Lower lobe of right lung (tissue), 2 donors: ENCODE data around the gene CYP3A4. TPM values are rescaled to one million over a fixed set of nuclear protein-coding genes. Genes with fewer than 3 reads are reported as not detected.
"Not testable (repeated sequence)": the region's sequence is repeated elsewhere in the genome, so short reads cannot be mapped to it uniquely, and the experiment has no call there.

Experiments
- ATAC-seq, 2 donors: fragments of 200-7000 bp; cut with Tn5 transposase; one replicate each; pipeline ENCODE4 v1.9.1; 2020 to 2022; ENCODE audit warnings: mild to moderate bottlenecking in 2 of 2, moderate library complexity in 2 of 2
- DNase-seq: peaks from one replicate; pipeline ENCODE4 v3.0.0-alpha.2; 2020
- H3K27ac ChIP-seq: fragments of 200-600 bp; one replicate; pipeline ENCODE4 v1.8.0; 2022
- H3K27me3 ChIP-seq: fragments of 200-600 bp; one replicate; pipeline ENCODE4 v1.8.0; 2022; ENCODE audit warnings: low read depth
- H3K36me3 ChIP-seq: fragments of 200-600 bp; one replicate; pipeline ENCODE4 v1.8.0; 2022; ENCODE audit warnings: mild to moderate bottlenecking
- H3K4me1 ChIP-seq: fragments of 200-600 bp; one replicate; pipeline ENCODE4 v1.8.0; 2022
- H3K4me3 ChIP-seq: fragments of 200-600 bp; one replicate; pipeline ENCODE4 v1.8.0; 2022; ENCODE audit warnings: mild to moderate bottlenecking
- H3K9me3 ChIP-seq: fragments of 200-600 bp; one replicate; pipeline ENCODE4 v1.8.0; 2022
- CTCF ChIP-seq: fragments of 200-600 bp; IDR thresholded peaks from one replicate; pipeline ENCODE4 v1.8.0; 2022; ENCODE audit warnings: antibody characterized with exemption, mild to moderate bottlenecking
- intact Hi-C: fragments of 100-400 bp; cut with DNase I; formaldehyde crosslinking; loops from one replicate; pipeline ENCODE4 v1.11.0; 2022
- total RNA-seq: library from RNA; stranded (reverse); fragmentation: NEBNext Ultra II Directional; extraction: Animal tissue kit (Norgen Biotek cat#: 25700); gene quantifications from one replicate; pipeline ENCODE4 v1.2.1, GENCODE V29; 2021
- donor health status: DM: no; HTN: yes; CAD: no; lungs with severe emphysema.

CYP3A4 gene
- total RNA-seq, 1 donor from 2014 or later, result not detected

- intact Hi-C loops, result no loop called here
- no peaks in the 10 kb centered on the region for H3K27me3 ChIP-seq
- H3K27ac ChIP-seq, result no peak overlapping the region
- no peak for TF ChIP-seq CTCF
- H3K4me3 ChIP-seq, result no peak overlapping the region
- no peaks in the 10 kb centered on the region for H3K9me3 ChIP-seq
- no peak for DNase-seq
- no peak for ATAC-seq
- no peaks in the 10 kb centered on the region for H3K36me3 ChIP-seq
- H3K4me1 ChIP-seq, result no peaks in the 10 kb centered on the region
Measured at GRCh38 chr7:99791021-99791420, 7.0 kb upstream of the CYP3A4 start.

- no peaks in the 10 kb centered on the region for H3K9me3 ChIP-seq
- intact Hi-C loops, result no loop called here
- no peak for TF ChIP-seq CTCF
- H3K27ac ChIP-seq, result no peak overlapping the region
- no peak for ATAC-seq
- no peaks in the 10 kb centered on the region for H3K36me3 ChIP-seq
- no peaks in the 10 kb centered on the region for H3K4me1 ChIP-seq
- H3K4me3 ChIP-seq, result no peak overlapping the region
- DNase-seq, result no peak
- no peaks in the 10 kb centered on the region for H3K27me3 ChIP-seq
Measured at GRCh38 chr7:99790407-99790806, 6.4 kb upstream of the CYP3A4 start.

- no peak overlapping the region for H3K4me3 ChIP-seq
- H3K4me1 ChIP-seq, result no peaks in the 10 kb centered on the region
- no peaks in the 10 kb centered on the region for H3K36me3 ChIP-seq
- H3K27me3 ChIP-seq, result no peaks in the 10 kb centered on the region
- DNase-seq (no peak), ATAC-seq (no peak)
- H3K27ac ChIP-seq, result no peak overlapping the region
- no peak for TF ChIP-seq CTCF
- intact Hi-C loops, result no loop called here
- no peaks in the 10 kb centered on the region for H3K9me3 ChIP-seq
Measured at GRCh38 chr7:99789441-99790070, 5.6 kb upstream of the CYP3A4 start.

- DNase-seq (no peak), ATAC-seq (peak; percentile 34 to 46)
- H3K27ac ChIP-seq, result no peak overlapping the region
- no peaks in the 10 kb centered on the region for H3K4me1 ChIP-seq
- intact Hi-C loops, result no loop called here
- H3K36me3 ChIP-seq, result no peaks in the 10 kb centered on the region
- TF ChIP-seq CTCF, result no peak
- H3K9me3 ChIP-seq, result no peaks in the 10 kb centered on the region
- no peaks in the 10 kb centered on the region for H3K27me3 ChIP-seq
- H3K4me3 ChIP-seq, result no peak overlapping the region
Measured at GRCh38 chr7:99788554-99788953, 4.6 kb upstream of the CYP3A4 start.

GRCh38 chr7:99786726-99787335 is 2.8 kb upstream of the CYP3A4 start:
- no peaks in the 10 kb centered on the region for H3K27me3 ChIP-seq
- H3K27ac ChIP-seq, result no peak overlapping the region
- TF ChIP-seq CTCF, result no peak
- H3K9me3 ChIP-seq, result no peaks in the 10 kb centered on the region
- ATAC-seq (no peak), DNase-seq (no peak)
- intact Hi-C loops, result no loop called here
- H3K4me1 ChIP-seq, result no peaks in the 10 kb centered on the region
- H3K4me3 ChIP-seq, result no peak overlapping the region
- H3K36me3 ChIP-seq, result no peaks in the 10 kb centered on the region

GRCh38 chr7:99785654-99786053 is 1.7 kb upstream of the CYP3A4 start:
- intact Hi-C loops, H3K27me3 ChIP-seq, ATAC-seq, H3K9me3 ChIP-seq, DNase-seq, H3K36me3 ChIP-seq, H3K4me3 ChIP-seq, H3K4me1 ChIP-seq, H3K27ac ChIP-seq: not testable (repeated sequence)
